ENCODE data around the gene PALLD.

GRCh38 chr4:168480931-168481611 is 15.8 kb upstream of the PALLD start:
- TF ChIP-seq, protein P1, sequence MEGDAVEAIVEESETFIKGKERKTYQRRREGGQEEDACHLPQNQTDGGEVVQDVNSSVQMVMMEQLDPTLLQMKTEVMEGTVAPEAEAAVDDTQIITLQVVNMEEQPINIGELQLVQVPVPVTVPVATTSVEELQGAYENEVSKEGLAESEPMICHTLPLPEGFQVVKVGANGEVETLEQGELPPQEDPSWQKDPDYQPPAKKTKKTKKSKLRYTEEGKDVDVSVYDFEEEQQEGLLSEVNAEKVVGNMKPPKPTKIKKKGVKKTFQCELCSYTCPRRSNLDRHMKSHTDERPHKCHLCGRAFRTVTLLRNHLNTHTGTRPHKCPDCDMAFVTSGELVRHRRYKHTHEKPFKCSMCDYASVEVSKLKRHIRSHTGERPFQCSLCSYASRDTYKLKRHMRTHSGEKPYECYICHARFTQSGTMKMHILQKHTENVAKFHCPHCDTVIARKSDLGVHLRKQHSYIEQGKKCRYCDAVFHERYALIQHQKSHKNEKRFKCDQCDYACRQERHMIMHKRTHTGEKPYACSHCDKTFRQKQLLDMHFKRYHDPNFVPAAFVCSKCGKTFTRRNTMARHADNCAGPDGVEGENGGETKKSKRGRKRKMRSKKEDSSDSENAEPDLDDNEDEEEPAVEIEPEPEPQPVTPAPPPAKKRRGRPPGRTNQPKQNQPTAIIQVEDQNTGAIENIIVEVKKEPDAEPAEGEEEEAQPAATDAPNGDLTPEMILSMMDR (conservative IDR thresholded peaks at IDR 0.05; ENCODE audit: low read depth, low read length), result no peak
- TF ChIP-seq EZH2 (IDR thresholded peaks at IDR 0.05; ENCODE audit: low read length, unreplicated experiment), result no peak
